ACHN (cell line): ENCODE data around the gene KIF11.
"Not testable (repeated sequence)": the region's sequence is repeated elsewhere in the genome, so short reads cannot be mapped to it uniquely, and the experiment has no call there.

Experiments used
- DNase-seq: peaks from one replicate; pipeline ENCODE4 v3.0.0-alpha.2; 2015
- in situ Hi-C: cut with HindIII; loops from 2 replicates; pipeline ENCODE4 v1.10.0; 2017; ENCODE audit warnings: low sequenced_read_pairs, low pct_ligation_motif_present, low pct_unique_long_range_greater_than_20kb

The KIF11 gene

DNA sequence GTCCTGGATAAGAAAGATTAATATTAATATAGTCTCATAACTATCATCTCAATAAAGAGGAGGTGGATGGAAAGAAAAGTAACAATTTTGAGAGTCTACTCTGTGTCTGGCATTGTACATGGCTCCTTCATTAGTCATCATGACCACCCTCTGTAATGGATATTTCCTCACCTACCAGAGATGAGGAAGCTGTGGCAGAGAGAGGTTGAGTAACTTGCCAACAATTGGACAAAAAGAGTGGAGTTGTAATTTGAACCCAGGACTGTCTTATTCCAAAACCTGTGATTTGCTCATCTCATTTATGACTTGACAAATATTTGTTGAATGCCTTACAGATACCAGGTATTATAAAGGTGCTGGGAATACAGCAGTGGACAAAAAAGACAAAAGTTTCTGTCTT, 17.0 kb upstream of the KIF11 start:
- peak; percentile 57 for DNase-seq
- in situ Hi-C loops = no loop called here

DNA sequence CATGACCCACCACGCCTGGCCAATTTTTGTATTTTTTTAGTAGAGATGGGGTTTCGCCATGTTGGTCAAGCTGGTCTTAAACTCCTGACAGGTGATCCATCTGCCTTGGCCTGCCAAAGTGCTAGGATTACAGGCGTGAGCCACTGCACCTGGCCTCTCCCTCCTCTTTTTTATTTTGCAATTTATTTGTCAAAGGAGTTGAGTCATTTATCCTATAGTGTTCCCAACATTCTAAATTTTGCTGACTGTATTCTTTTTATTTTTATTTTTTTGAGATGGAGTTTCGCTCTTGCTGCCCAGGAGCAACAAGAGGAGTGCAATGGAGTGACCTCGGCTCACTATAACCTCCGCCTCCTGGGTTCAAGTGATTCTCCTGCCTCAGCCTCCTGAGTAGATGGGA, 10.6 kb upstream of the KIF11 start:
- DNase-seq, in situ Hi-C loops: not testable (repeated sequence)

DNA sequence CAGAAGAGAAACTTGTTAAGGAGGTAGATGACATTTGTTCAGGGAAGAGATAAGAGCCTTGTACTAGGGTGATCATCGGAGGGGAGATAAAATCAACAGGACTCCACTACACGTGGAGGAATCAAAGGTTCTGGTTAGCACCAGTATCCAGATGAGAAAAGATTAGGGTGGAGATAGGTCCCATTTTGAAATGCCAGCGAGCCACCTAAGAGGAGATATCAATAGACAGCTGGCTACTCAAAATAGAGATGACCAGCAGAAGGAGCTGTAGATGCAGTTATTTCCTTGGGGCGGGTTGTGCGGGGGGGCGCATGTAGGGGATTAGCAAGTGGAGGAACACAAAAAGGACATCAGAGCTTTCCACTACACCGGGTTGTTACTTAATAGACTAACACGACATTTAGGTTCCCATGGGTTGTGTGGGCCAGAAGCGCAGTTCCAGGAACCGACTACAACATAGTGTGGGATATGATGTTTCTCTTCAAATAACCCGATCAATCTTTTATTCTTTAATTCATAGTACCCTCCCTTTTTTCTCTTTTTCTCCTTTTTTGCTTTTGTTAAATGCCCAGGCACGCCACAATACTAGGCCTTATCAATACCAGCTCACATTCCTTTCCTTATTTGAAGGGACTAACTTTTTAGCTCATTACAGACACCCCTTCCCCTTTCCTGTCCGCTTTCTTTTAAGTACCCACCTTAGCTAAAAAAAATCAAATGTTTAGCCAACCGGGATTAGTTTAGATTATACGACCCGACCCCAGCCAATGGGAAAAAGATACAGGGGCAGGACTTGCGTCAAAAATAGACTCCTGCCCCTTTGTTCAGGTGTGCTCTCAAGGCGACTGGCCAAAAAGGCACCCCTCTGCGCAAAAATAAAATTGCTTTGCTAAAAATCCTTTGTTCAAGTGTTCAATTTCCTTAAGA, 2.0 kb upstream of the KIF11 start:
- peak; percentile 65 for DNase-seq
- in situ Hi-C loops = no loop called here

DNA sequence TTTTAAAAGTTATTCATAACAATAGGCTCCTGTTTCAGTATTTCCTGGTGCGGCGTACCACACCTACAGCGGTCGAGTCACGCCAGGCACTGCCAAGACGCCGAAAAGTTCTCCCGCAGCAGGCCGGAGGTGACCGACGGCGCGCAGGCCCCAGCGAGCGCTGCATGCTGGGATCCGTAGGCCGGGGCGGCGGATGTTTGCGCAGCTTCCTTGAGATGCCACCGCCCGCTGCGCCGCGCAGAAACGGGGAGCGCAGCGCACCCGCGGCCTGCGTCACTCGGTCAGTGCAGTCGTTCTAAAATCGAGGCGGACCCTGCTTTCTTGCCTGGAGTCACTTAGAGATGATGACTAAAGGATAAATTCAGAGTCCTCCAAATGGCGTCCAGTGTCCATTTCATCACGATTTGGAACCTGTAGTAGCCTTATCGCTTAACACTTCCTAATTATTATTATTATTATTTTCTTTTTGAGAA, 1.3 kb upstream of the KIF11 start:
- in situ Hi-C loops = no loop called here

DNA sequence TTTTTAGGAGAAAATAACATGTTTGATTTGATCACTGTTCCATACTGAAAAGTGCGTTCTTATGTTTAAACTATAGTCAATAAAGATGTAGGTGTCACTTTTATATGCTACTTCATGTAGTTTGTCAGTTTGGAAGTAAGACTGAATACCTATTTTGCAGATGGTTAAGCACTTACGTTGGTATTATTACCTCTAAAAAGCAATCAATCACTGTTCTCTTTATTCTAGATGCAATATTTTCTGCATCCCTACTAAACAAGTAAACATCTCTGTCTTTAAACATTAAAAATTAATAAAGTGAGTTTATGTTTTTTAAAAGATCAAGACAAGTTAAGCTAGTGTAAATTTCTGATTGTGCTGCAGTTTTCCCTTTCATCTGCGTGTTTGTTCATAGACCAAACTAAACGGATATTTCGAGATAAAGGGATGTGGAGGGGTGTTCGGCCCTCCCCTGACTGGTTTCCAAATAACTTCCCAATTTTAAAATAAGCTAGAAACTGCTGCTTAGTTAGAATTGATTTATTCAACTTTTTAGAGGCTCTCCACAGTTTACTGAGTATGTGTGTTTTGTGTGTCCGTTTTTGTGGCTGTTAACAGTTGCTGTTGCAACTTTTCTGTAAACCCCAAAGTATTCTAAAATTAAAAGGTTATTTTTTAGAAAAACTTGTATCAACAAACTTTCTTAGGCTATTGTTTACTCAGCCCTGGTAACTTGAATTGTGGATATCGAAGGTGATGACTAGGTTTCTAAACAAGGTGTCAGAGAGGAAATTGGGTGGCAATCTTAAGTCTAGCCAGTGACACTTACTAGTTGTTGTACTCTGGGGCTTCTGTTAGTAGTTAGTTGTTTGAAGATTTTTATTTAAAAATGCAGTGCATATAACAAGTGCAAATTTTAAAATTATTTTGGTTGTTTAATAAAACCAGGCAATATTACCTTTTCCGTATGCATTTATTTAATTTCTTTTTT, 974 bp downstream of the KIF11 start:
- DNase-seq = peak; percentile 22
- in situ Hi-C loops = no loop called here

More for the DNA sequence above, 1.3 kb upstream of the KIF11 start:
- peak; percentile 97 for DNase-seq

DNA sequence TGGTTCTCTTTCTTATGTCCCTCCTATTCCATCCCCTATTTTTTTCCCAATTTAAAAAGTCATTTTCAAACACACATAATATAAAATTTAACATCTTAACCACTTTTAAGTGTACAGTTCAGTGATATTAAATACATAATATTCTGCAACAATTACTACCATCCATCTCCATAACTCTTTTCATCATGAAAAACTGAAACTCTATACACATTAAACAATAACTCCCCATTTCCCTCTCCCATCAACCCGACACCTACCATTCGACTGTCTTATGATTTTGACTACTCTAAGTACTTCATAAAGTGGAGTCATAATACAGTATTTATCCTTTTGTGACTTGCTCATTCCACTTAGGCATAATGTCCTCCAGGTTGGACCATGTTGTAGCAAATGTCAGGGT, 2.6 kb downstream of the KIF11 start:
- no peak for DNase-seq
- in situ Hi-C loops = no loop called here

DNA sequence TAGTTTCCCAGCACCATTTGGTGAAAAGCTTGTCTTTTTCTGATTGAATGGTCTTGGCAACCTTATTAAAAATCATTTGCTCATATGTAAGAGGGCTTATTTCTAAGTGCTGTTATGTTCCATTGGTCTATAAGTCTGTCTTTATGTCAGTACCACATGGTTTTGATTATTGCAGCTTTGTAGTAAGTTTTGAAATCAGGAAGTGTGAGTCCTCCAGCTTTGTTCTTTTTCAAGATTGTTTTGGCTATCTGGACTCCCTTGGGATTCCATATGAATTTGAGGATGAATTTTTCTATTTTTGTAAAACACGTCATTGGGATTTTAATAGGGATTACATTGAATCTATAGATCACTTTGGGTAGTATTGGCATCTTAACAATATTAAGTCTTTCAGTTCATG, 5.4 kb downstream of the KIF11 start:
- in situ Hi-C loops = no loop called here
- no peak for DNase-seq

DNA sequence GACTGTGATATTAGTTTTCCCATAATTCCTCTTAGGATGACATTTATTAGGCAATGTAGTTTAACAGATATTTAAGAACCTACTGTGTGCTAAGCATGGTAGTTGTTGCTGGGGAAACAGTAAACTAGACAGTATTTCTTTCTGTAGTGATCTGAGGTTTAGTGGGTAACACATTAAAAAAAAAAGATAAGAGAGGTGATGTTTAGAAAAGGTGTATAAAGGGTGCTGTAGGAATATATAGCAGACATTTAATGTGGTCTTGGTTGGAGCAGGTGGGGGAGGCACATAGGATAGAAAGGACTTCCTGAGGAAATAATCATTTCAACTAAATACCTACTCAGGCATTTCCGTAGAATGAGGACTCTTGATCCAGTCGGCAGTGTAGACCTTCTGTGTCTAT, 11.9 kb downstream of the KIF11 start:
- in situ Hi-C loops = no loop called here
- no peak for DNase-seq

DNA sequence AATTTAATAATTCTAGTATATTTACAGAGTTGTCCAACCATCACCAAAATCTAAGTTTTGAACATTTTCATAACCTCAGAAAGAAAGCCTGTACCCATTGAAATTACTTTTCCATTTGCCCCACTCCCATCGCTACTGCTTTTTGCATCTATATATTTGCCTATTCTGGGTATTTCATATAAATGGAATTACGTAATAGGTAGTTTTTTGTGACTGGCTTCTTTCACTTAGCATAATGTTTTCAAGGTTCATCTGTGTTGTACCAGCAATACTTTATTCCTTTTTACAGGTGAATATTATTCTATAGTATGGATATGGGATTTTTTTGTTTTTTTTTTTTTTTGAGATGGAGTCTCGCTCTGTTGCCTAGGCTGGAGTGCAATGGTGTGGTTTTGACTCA, 22.6 kb downstream of the KIF11 start:
- no peak for DNase-seq
- in situ Hi-C loops = no loop called here

DNA sequence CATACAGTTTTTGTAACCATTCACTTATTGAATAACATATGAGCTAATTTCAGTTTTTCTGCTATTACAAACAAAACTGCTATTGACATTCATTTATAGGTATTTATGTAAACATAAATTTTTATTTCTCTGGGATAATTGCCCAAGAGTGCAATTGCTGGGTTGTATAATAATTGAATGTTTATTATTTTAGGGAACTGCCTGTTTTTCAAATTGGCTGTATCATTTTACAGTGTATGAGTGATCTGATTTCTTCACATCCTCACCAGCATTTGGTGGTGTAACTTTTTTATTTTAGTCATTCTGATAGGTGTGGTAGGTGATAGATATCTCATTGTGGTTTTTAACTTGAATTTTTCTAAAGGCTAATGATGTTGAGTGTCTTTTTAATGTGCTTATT, 26.4 kb downstream of the KIF11 start:
- no peak for DNase-seq
- in situ Hi-C loops = no loop called here

DNA sequence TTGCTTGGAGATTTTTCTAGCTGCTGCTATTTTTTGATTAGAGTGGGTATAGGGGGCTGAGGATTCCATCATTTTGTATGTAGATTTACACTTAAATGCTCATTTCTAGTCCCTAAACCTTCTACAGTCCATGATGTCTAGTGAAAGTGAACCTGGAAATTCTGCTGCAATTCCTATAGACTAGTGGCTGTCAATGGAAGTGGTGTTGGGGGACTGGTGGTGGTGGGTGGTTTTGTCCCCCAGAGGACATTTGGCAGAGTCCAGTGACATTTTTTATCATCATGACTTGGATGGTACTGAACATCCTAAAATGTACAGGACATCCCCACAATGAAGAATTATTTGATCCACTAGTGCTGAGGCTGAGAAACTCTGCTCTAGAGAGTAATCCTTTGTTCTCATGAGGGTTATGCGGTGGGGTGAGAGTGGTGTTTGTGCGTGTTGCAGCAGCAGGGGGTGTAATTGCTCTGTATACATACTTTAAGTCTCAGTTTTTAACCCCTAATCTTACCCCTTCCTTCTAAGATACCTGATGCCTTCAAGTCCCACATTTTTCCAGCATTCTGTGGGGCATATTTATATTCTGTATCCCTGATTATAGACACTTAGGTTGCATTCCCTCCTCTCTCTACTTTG, 35.0 kb downstream of the KIF11 start:
- in situ Hi-C loops = no loop called here
- DNase-seq = no peak

DNA sequence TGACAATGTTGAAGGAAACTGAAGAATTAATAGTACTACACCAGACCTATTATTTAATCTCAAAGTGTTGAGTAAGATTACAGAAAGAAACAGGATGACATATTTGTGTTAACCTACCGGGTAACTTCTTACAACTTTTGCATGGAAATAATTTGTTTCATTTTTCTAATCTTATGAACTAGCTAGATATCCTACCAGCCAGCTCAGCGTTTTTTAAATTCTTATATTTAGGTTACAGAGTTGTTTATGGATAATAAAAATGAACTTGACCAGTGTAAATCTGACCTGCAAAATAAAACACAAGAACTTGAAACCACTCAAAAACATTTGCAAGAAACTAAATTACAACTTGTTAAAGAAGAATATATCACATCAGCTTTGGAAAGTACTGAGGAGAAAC, 37.0 kb downstream of the KIF11 start:
- DNase-seq = no peak
- in situ Hi-C loops = no loop called here

DNA sequence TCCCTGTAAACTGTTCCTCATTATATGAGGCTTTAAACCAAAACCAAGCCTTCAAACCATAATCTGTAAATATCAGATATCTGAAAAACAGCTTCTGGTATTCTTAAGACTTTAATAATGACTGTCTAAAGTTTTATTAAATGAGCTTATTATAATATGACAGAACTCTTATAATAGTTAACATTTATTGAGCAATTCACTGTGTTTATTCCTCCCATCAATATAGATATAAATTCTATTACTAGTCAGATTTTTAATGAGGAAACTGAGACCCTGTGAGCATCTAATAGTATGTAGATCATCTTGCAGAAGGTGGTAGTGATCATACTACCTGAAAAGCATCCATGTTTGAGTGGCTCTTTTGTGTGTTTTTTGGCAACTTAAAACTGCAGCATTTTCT, 45.1 kb downstream of the KIF11 start:
- no peak for DNase-seq
- in situ Hi-C loops = no loop called here

DNA sequence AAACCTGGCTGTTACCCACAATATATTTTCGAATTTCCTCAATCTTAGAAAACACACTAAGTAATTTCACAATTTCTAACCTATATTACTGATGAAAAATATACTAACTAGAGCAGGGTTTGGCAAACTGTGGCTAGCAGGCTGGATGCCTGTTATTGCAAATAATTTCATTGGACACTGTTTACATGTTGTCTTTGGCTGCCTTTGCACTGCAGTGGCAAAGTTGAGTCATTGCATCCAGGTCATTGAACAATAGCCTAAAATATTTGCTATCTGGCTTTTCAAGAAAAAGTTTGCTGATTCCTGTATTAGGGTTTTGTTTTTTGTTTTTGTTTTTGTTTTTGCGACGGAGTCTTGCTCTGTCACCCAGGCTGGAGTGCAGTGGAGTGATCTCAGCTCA, 47.2 kb downstream of the KIF11 start:
- in situ Hi-C loops = no loop called here
- no peak for DNase-seq

DNA sequence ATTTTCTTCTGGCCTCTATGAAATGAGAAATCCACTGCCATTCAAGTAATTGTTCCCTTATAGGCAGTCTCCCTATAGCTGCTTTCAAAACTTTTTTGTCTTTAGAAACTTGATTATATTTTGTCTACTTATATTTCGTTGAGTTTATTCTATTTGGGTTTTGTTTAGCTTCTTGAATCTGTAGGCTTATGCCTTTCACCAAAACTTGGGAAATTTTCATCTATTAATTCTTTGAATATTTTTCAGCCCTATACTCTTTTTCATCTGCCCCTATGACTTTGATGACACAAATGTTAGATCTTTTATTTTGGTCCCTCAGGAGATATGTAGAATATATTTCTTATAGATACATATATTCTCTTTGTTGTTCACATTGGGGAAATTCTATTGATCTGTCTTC, 48.6 kb downstream of the KIF11 start:
- in situ Hi-C loops = no loop called here
- no peak for DNase-seq

DNA sequence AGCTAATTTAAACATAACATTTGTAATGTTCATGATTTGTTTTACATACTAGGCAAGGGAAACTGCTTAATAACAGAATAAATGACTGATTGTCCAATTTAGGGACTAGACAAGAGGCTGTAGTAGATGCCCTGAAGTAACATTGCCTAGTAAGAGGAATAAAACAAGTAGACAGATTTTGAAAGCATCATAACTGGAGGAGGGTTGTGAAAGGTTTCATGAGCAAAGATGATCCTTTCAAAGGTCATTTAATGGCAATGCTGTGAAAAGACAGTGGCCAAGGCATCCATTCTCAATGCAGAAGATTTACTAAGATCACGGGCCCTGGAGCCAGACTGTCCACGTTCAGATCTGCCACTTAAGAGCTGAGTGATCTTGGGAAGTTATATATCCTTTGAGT, 52.0 kb downstream of the KIF11 start:
- DNase-seq = no peak
- in situ Hi-C loops = no loop called here

DNA sequence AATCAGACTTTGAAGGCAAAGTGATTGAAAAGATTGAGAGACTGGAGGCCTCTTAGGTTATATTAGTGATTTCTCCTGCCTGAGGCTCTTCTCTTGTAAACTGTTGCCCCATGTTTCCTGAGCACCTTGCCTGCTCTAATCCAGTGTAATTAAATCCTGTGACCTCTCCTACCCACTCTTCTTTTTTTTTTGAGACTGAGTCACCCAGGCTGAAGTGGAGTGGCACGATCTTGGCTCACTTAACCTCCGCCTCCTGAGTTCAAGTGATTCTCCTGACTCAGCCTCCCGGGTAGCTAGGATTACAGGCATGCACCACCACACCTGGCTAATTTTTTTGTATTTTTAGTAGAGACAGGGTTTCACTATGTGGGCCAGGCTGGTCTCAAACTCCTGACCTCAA, 57.9 kb downstream of the KIF11 start:
- DNase-seq, in situ Hi-C loops: not testable (repeated sequence)

DNA sequence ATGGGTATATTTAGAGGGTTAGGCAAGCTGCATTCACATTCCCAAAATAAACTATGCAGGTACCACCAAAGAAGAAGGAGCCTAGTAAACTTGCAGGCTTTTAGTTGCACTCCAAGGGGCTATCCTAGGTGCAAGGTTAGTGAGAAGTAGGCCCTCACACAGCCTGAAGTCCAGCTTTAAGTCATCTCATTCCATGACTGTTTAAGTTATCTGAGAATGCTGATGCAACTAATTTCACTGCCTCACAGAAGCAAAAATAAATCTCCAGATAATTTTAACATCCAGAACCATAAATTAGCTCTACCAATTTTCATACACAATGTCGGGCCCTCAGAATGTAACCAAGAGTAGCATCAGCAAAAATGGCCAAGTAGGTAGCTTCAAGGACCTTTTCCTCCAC, 62.5 kb downstream of the KIF11 start:
- DNase-seq = no peak
- in situ Hi-C loops = no loop called here
